Tibial artery (tissue), 4 donors: ENCODE measurements around the gene AOAH.

ENCODE experiments used
- DNase-seq, 2 donors: peaks; one replicate each; pipeline ENCODE4 v3.0.0-alpha.2; 2019
- H3K27ac ChIP-seq, 2 donors: fragments of 200-600 bp; sonication (generic) in 1 of 2; 1 replicate in 1 of 2; 2 replicates in 1 of 2; pipeline ENCODE4 v1.5.1; 2018 to 2019; ENCODE audit warnings: mild to moderate bottlenecking in 1 of 2
- H3K27me3 ChIP-seq, 2 donors: fragments of 200-600 bp; sonication (generic) in 1 of 2; one replicate each; pipeline versions ENCODE4 v1.5.1 to v1.6.0; 2016 to 2019
- H3K36me3 ChIP-seq, 3 donors: fragments of 200-600 bp; sonication (generic) in 2 of 3; one replicate each; pipeline ENCODE4 v1.5.1; 2016 to 2019; ENCODE audit warnings: mild to moderate bottlenecking in 2 of 3
- H3K4me1 ChIP-seq, 4 donors: fragments of 200-600 bp; sonication (generic) in 2 of 4; 1 replicate in 3 of 4; 2 replicates in 1 of 4; pipeline ENCODE4 v1.5.1; 2016 to 2019
- H3K4me3 ChIP-seq, 2 donors: fragments of 200-600 bp; sonication (generic) in 1 of 2; 1 replicate in 1 of 2; 2 replicates in 1 of 2; pipeline ENCODE4 v1.5.1; 2018 to 2019; ENCODE audit warnings: mild to moderate bottlenecking in 2 of 2
- H3K9me3 ChIP-seq, 3 donors: fragments of 200-600 bp; sonication (generic) in 1 of 3; one replicate each; pipeline ENCODE4 v1.5.1; 2016 to 2019
- CTCF ChIP-seq, 2 experiments: fragments of 200-600 bp in 1 of 2; fragments of 450-650 bp in 1 of 2; IDR thresholded peaks; one replicate each; pipeline ENCODE4 v1.5.1; 2017 to 2019; ENCODE audit warnings: antibody characterized with exemption in 2 of 2, mild to moderate bottlenecking in 1 of 2, moderate library complexity in 1 of 2
- intact Hi-C: fragments of 100-400 bp; cut with DNase I; formaldehyde crosslinking; loops from one replicate; pipeline ENCODE4 v1.15.0; 2023; ENCODE audit warnings: low total_unique reads

The AOAH gene

GRCh38 chr7:36691983-36692382, 32.3 kb downstream of the AOAH start:
- Histone ChIP-seq H3K27me3 (no peaks in the 10 kb centered on the region), H3K9me3 (no peaks in the 10 kb centered on the region), H3K4me3 (no peak overlapping the region), H3K36me3 (no peaks in the 10 kb centered on the region), H3K27ac (no peak overlapping the region), H3K4me1 (no peaks in the 10 kb centered on the region)
- no peak for TF ChIP-seq CTCF (IDR thresholded peaks at IDR 0.05)
- DNase-seq, result no peak
- intact Hi-C loops, result no loop called here

- no peaks in the 10 kb centered on the region for H3K9me3 ChIP-seq
- no peak overlapping the region for H3K4me3 ChIP-seq
- intact Hi-C loops, result no loop called here
- no peak overlapping the region for H3K27ac ChIP-seq
- no peak for DNase-seq
- H3K36me3 ChIP-seq, result no peaks in the 10 kb centered on the region
- no peaks in the 10 kb centered on the region for H3K4me1 ChIP-seq
- H3K27me3 ChIP-seq, result no peaks in the 10 kb centered on the region
- TF ChIP-seq CTCF (IDR thresholded peaks at IDR 0.05), result no peak
Measured at GRCh38 chr7:36690514-36691187, 33.6 kb downstream of the AOAH start.

- Histone ChIP-seq H3K36me3 (no peaks in the 10 kb centered on the region), H3K27me3 (no peaks in the 10 kb centered on the region), H3K9me3 (no peaks in the 10 kb centered on the region), H3K27ac (no peak overlapping the region), H3K4me1 (no peaks in the 10 kb centered on the region), H3K4me3 (no peak overlapping the region)
- no peak for DNase-seq
- TF ChIP-seq CTCF (IDR thresholded peaks at IDR 0.05), result no peak
- intact Hi-C loops, result no loop called here
Measured at GRCh38 chr7:36690041-36690440, 34.3 kb downstream of the AOAH start.

- TF ChIP-seq CTCF (IDR thresholded peaks at IDR 0.05), result no peak
- Histone ChIP-seq H3K4me3 (no peak overlapping the region), H3K36me3 (no peaks in the 10 kb centered on the region), H3K9me3 (no peaks in the 10 kb centered on the region), H3K27ac (no peak overlapping the region), H3K4me1 (no peaks in the 10 kb centered on the region), H3K27me3 (no peaks in the 10 kb centered on the region)
- DNase-seq, result no peak
- intact Hi-C loops, result no loop called here
Measured at GRCh38 chr7:36686499-36686898, 37.8 kb downstream of the AOAH start.

GRCh38 chr7:36684954-36685353, 39.3 kb downstream of the AOAH start:
- H3K36me3 ChIP-seq, result no peaks in the 10 kb centered on the region
- H3K9me3 ChIP-seq, result no peaks in the 10 kb centered on the region
- TF ChIP-seq CTCF (IDR thresholded peaks at IDR 0.05), result no peak
- H3K4me1 ChIP-seq, result no peaks in the 10 kb centered on the region
- no peaks in the 10 kb centered on the region for H3K27me3 ChIP-seq
- DNase-seq, result no peak
- intact Hi-C loops, result no loop called here
- no peak overlapping the region for H3K4me3 ChIP-seq
- no peak overlapping the region for H3K27ac ChIP-seq
